HG02852 (cell line): ENCODE measurements around the gene TMPRSS6.

Source experiments
- ATAC-seq: cut with Tn5 transposase; IDR thresholded peaks from one replicate; pipeline ENCODE4 v1.9.1; 2021; ENCODE audit warnings: mild to moderate bottlenecking, moderate library complexity; ENCODE audit not compliant: unreplicated experiment

The TMPRSS6 gene

DNA sequence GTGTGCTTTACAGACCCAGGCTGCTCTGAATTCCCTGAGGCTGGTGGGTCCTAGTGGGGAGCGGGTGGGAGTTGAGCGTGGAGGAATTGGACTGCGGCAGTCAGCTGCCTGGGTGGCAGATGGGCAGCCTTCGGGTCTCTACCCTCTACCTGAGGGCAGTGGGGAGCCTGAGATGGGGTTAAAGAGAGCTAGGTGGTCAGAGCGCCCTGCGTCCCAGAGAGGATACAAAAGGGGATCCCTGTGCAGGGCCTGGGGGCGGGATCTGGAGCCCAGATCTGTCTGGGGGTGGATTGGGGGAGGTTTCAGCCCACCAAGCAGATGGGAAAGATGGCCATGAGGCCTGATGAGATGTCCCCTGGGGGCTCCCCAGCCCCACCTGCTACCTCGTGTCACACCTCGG lies 39.8 kb downstream of the TMPRSS6 start:
- no peak for ATAC-seq

DNA sequence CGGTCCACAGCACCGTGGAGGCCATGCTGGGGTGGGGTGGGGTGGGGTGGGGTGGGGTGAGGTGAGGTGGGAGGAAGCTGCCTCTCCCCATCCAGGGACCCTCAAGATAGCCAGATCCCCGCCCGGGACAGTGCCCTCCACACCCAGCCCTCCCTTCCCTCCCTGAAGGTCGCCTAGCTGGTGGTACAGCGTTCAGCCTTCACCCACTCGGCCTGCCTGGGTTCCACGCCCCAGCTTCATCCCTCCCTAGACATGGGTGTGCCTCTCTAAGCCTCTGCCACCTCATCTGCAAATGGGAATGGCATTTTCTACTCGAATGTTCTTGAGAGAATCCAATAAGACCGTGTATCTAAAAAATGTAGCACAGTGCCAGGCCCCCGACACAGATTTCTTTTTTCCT lies 40.2 kb downstream of the TMPRSS6 start:
- no peak for ATAC-seq

DNA sequence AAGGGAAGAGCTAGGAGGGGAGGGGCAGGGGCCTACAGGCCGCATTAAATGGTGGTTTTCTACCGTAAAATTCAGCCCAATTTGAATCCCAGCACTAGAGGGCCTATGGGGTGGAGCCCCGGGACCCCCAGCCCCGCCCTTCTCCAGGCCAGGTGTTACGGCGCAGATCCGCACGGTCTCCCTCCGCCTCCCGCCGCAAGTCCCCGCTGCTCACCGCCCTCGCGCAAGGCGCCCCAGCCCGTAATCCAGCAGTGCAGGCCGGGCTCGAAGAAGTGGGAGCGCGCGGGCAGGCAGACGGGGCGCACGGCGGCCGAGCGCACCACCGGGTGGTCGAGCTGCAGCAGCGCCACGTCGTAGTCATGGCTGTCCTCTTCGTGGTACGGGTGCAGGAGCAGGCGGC lies 40.7 kb downstream of the TMPRSS6 start:
- no peak for ATAC-seq

DNA sequence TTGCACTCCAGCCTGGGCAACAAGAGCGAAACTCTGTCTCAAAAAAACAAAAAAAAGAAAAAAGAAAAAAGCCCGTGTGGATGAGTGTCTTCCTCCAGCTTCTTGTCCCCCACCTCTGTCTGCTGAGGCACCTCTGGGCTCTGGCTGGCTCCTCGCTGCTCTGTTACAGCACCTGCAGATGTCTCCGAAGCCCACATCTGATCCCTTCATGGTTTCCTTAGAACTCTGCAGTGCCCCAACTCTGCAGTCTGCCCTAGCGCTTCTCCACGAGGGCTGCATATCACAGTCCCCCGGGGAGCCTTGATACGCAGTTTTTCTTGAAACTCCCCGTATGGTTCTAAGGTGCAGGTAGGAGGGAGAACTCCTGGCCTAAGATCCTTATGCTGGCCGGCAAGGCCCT lies 42.1 kb downstream of the TMPRSS6 start:
- no peak for ATAC-seq

DNA sequence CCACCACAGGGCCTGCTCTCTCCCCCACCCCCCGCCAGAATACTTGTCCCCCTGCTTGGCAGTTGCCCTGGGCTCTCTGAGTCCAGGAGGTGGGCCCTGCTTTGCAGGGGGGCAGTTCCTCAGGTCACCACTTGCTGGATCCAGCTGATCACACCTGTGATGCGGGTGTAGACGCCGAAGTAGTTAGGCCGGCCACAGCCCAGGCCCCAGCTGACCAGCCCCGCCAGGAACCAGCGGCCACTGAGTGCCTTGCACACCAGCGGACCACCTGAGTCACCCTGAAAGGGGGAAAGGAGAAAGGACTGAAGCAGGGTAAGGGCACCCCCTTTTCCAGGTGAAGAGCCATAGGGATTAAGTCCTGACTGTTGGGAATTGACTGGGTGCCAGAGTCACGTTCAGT lies 43.6 kb downstream of the TMPRSS6 start:
- no peak for ATAC-seq

DNA sequence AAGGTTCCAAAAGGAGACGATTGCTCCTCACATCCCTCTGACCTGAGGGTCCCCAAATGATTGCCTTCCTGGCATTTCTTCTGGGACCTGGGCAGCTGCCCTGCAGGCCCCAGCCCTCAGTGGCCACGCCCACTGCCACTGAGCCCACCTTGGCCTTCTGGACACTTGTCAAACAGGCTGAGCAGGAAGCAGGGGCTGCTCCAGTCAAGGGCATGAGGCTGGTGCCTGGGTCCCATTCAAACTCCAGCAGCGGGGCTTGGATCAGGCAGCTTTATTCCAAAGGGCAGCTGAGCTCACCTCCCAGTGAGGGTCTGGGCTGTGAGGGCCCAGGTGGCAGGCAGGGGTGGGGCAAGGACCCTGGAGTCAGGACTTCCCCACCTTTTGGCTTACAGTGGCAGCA lies 44.3 kb downstream of the TMPRSS6 start:
- no peak for ATAC-seq

DNA sequence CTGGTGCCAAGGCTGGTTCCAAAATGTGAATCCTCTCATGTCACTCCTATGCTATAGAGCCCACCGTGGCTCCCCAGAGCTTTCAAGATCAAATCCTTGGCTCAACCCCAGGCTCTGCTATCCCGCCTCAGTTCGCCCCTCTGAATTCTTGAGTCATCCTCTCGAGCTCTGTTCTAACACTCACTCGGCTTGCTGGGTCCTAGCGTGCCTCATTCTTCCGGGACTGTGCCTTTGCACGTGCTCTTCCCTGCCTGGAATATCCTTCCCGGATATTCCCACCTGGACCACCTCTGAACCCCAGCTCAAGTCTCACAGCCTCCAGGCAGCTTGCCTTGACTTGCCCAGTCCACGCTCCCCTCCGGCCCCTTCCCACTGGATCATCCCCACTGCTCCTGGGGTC lies 45.0 kb downstream of the TMPRSS6 start:
- ATAC-seq: no peak

DNA sequence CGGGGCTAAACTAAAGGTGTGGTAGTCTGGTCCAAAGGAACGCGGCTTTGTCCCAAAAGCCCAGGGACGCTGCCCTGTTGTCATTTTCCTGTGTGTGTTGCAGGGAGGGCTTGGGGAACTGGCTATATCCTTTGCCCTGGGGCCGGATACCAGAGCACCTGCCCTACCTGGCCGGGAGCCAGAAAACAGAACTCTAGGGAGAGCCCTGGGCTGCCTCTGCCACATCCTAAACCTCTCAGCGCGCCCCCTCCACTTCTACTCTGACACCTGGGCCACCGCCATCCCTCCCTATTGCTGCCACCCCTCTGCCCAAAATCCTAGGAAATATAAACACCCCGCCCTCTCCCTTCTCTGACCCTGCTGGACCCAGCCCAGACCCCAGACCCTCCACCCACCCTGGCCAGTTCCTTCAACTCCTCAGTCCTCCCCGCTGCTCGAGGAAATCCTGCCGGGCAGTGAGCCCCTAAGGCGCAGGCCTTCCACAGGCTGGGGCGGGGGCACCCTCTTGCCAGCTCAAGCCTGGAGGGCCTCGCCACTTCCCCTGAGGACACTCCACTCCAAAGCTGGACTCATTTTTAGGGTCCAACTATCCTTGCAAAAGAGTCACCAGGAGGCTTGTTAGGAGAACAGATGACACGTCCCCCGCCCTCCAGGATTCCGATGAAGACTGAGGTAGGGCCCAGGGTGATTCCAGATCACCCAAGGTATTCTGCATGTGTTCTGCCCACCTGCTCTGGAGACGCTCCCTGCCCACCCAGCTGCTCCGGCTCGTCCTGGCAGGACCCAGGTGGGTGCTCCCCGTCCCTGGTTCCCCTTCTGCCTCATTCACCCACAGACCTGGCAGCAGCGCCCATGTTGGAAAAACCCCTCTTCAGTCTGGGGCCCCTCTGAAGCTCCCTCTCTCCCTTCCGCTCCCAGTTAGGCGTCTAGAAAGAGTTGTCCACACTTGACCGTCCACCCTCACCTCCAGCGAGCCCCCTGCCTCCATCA lies 45.8 kb downstream of the TMPRSS6 start:
- ATAC-seq: no peak

DNA sequence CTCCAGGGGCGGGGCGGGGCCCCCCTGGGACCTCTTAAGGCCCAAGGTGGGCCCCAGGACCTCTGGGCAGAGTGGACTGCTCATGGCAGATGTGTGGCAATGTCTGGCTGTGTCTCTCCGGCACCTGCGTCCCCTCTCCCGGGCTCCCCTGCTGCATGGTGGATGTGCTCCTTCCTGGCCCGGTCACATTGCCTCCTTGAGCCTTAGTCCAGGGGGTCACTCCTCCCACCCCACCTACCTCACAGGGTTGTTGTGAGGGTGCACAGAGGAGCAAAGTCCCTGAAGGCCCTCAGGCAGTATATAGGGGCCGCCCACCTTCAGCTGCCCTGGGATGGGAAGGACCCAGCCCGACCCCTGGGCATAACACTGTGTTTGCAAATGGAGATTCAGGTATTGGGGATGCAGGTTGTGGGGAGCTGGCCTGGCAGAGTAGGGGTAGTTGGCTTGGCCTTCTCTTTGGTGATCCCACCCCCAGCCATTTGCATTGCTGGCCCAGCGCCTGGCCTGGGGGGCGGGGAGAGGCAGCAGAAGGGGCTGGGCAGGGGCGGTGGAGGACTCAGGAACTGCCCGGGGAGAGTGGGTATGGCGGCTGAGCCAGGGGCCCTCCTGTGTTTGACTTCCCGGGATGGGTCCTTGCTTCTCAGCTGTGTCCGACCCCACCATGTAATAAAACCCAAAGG lies 46.7 kb downstream of the TMPRSS6 start:
- no peak for ATAC-seq

DNA sequence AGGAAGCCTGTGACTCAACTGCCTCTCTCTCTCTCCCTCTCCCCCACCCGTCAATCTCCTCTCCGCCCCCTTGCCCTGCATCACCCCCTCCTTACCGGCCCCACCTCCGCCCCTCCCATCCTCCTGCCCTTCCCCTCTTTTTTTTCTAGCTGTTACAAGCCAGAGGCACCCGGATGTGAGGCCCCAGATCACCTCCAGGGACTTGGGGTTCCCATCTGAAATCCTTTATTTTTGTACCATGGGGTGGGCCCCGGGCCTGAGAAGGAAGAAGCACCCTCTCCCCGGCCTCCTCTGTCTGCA lies 47.2 kb downstream of the TMPRSS6 start:
- no peak for ATAC-seq

DNA sequence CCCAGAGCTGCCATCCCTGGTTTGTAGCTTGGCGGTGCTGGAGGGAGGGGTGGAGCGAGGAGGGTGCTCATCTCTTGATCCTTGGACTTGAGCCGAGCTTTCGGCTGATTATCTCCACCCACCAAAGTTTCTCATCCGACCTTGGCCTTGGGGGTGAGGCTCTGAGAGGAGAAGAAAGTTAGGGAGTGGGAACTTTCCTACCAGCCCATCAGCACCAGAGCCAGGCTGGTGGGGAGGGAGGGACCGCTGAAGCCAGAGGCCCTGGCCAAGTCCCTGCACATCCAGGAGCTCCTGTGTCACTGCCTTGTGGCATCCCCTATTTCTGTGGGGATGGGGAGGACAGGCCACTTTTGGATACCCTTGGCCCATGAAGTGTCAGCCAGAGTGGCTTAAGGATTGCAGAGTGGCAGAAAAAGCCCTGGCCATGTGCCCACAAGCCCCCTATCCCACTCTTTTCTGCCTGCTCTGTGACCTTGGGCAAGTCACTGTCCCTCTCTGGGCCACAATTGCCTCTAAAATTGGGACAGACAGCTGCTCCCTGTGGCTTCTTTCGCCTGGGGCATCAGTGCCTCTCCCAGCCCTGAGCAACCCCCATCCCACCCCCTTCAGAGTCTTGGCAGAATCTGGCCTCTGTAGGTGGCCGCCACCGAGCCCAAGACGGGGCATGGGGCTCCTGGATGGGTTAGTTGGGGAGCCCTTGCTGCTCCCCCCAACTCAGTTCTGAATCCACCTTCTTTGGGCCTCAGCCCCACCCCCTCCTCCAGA lies 47.7 kb downstream of the TMPRSS6 start:
- ATAC-seq: no peak

DNA sequence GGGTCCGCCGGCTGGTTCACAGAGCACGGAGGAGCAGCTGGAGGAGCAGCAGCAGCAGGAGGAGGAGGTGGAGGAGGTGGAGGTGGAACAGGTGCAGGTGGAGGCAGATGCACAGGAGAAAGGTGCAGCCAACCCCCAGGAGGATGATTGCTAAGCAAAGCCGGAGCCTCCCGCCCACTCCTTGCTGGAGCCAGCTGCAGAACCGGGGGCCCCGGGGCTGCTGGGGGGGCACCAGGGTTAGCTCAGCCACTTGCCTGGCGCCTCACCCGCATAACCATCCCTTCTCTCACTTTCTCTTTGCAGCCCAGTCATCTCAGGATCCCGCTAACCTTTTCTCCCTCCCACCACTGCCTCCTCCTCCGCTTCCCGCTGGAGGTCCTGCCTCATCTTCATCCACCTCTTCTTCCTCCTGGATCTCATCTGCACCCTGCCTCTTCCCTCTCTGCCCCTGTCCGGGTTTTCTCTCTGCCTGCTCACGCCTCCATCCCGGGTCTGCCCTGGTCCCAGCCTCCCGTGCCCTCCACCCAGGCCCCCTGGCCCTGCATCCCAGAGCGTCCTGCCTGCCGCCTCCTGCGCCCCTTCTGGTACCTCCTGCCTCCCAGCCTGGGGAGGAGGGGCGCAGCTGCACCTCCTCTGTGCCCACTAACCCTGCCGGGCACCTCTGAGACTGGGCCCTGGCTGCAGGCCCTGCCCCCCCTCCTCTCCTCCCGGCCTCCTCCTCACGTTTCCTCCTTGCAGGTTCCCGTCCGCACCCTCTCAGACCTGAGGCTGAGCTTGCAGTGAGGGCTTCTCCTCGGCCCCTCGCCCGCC lies 48.5 kb downstream of the TMPRSS6 start:
- no peak for ATAC-seq

DNA sequence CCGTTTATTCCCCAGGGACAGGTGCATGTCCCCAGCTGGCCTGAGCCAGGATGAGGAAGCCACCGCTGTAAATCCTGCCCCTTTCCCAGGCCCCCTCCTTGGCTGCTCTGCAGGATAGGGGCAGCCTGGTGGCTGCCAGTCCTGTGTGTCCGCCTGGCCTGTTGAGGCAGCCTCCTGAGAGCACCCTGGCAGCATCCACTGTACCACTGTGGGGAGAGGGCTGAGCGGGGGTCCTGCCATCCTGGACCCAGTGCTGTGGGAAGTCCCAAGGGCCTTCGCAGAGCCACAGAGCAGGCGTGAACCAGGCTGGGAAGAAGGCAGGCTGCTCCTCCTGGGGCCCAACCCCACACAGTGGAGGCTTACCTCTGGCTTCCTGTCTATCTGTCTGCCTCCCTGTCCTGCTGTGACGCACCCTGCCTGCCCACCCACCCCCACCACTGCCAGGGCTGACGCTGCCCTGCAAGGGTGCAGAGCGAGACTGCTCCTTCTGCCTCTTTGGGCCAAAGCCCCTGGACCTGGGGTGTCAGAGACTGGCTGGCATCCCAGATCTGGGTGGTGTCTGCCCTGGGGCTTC lies 49.5 kb downstream of the TMPRSS6 start:
- ATAC-seq: no peak

DNA sequence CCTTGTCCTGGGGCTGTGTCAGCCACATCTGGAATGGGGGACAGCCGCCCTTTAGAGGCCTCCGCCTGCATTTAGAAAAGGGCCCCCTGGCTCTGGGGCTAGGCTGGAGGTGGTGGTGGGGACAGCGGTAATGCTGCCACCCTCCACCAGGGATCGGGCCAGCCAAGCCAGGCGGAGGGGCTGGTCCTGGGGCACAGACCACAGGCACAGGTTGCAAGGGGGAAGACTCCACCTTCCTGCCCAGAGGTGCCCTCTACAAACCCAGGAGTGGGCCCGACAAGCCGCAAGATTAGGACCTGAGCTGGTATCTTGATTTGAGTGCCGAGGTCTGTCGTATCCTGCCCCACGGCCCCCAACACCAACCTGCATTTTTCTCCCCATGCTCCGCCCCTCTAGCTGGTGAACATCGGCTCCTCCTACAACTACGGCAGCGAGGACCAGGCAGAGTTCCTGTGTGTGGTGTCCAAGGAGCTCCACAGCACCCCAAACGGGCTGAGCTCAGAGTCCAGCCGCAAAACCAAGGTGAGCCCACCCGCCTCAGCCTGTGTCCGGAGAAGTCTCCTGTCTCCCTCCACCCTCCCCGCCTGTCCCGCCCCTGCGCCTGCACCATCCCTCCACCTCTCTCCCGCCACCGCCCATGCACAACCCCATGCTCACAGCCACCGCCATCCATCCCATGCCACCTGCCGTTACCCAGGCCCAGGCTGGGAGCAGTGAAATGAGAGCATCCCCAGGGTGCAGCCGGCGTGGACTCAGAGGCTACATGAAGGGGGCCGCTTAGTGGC lies 50.4 kb downstream of the TMPRSS6 start:
- no peak for ATAC-seq

DNA sequence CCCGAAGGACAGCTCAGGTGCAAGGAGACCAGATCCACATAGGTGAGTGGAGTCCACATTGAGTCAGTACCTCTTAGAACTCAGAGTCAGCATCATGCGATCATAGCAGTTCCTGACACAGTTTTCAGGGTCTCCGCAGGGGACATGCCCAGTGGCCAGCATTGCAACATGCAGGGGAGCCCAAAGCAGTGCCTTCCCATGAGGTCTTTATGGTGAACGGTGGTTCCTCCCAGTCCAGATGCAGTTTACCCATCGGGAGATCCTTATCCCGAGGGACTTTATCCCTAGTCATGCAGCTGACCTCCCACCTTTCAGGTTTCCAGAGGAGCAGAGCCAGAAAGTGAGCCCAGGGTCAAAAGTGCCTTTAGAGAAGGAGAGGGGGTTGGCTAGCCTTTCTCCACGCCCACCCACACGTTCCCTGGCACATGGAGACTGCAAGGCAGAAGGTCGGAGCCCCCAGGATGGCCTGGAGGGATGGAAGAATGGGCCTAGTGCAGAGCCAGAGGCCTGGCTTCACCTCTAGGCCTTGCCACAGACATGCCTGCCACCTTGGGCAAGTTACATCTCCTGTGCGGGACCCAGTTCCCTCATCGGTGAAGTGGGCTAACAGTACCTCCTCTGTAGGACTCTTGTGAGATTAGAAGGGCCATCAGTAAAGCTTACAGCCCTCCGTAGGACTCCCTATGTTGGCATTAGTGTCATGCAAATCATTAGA lies 51.6 kb downstream of the TMPRSS6 start:
- no peak for ATAC-seq

DNA sequence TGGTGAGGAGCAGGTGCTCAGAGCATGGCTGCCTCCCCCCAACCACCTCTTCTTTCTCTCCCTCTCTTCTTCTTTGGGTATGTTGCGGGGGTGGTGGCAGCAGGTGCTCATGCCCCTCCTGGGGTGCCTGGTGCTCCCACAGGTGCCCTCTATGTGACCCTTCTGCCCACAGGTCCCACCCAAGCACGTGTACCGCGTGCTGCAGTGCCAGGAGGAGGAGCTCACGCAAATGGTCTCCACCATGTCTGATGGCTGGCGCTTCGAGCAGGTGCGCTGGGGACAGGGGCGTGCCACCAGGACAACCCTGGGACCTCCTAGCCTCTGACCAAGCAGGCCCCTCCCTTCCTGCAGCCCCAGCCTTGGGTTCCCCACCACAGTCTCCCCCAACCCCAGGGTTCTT lies 52.3 kb downstream of the TMPRSS6 start:
- ATAC-seq: no peak

DNA sequence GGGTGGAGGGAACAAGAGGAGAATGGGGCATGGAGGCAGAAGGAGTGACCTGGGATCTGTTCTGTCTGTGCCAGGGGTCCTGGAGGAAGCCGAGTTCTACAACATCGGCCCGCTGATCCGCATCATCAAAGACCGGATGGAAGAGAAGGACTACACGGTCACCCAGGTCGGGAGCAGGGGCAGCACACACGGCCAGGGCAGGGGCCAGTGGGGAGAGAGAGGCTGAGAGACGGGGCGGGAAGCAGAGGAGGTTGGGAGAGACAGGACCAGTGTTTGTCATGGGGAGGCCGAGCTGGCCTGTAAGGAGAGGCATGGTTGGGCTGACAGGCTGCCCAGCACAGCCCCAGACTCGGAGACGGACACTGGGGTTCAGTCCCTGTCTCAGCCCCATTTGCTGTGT lies 53.3 kb downstream of the TMPRSS6 start:
- no peak for ATAC-seq

DNA sequence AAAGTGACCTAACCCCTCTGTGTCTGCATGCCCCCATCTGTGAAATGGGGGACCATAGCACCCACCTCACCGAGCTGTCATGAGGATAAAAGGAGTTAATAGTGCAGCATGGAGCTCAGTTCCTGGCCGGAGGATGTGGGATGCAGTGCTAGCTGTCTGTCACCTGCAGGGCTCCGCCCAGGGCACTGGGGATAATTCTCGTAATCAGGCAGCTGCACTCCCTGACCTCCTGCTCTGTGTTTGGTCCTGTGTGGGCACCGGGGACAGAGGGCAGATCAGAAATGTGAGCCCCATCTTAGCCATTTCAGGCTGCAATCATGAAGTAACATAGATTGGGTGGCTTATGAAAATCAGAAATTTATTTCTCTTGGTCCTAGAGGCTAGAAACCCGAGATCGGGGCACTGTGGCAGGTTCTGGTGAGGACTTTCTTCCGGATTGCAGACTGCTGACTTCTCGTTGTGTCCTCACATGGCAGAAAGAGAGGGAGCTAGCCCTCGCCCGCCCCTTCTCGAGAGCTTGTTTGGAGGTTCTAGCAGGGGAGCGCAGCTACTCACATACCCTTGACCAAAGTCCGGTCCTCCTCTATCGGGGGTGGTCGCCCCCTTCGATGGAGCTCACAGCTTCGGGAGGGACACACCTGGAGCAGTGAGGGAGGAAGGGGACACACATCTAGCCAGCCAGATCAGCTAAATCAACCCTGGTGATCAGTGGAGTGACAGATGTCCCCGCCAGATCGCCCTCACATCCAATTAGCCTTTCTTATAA lies 54.7 kb downstream of the TMPRSS6 start:
- no peak for ATAC-seq

DNA sequence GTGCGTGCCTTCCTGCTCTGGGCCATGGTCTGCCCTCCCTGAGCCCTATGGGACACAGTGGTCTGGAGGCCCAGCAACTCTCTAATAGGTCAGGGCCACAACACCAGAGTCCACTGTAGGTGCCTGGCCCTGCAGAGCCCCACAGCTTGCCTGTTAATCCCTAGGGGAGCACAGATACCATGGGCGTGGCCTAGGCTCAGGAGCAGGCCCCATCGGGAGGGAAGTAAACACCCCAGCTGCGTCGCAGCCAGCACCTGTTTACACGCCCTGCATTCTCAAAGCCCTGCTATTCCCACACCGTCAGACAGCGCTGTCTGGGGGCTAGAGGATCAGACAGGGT lies 55.5 kb downstream of the TMPRSS6 start:
- no peak for ATAC-seq
